ENCODE measurements around the gene OR9Q2.
"Not testable (repeated sequence)": the region's sequence is repeated elsewhere in the genome, so short reads cannot be mapped to it uniquely, and the experiment has no call there.

The OR9Q2 gene, protein sequence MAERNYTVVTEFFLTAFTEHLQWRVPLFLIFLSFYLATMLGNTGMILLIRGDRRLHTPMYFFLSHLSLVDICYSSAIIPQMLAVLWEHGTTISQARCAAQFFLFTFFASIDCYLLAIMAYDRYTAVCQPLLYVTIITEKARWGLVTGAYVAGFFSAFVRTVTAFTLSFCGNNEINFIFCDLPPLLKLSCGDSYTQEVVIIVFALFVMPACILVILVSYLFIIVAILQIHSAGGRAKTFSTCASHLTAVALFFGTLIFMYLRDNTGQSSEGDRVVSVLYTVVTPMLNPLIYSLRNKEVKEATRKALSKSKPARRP

DNA sequence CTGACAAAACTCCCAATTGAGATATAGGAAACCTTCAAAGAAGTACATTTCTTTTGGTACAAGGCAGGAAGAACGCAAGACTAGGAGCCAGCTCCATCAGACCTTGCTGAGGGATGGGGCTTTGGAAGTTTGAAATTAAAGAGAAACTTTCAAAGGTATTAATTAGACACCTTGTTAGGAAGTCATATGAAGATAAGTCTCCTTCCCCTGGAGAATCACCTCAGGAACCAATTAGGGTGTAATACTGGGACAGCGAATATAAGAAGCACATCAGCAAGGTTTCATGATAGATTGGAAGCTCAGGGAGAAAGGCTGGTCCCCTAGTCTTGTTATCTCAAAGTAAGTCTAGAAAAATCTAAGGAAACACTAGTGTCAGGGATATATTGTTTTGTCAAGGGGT, at the start of gene OR9Q2:
OR9Q2 (plus strand) TSS at position 301 of the 400 bp plus-strand sequence. CDS start 1,421 bp downstream, outside the sequence.
- DNase-seq (ENCODE audit: low read depth in 2 of 2, low spot score in 1 of 2): no peak

DNA sequence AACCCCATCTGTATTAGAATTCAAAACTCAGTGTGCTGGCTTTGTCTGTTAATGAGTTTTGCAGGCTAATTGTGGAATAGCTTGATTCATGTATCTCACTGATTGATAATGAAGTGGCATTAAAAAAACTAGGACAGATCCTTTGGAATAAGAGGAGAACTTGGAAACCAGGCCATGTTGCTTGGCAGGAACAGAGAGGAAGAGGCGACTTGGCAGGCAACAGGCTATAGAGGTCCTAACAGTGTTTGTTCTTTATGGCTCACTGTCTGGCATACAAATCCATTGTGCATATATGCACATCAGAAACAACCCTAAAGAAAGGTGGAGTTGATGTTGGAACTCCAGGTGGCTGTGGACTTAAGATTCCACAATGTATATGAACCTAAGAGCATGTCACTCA, 46.1 kb upstream of the OR9Q2 start:
- DNase-seq (ENCODE audit: low read depth in 2 of 2, low spot score in 1 of 2): no peak

DNA sequence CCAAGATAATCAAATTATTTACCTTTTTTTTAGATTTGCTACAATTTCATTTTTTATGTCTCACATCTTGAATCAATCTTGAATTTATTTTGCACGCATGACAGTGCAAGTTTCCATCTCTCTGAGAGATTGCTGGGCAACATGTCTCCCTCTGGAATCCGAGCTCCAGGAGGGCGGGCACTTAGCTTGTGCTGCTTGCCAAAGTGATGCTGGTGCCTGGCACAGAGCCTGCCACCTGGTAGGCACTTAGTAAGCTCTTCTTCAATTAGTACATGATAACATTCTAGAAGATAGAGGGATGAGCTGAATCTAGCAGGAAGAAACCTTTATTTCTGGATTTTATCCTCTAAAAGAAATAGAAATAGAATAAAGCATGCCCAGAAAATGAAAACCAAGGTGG, 36.1 kb upstream of the OR9Q2 start:
- no peak for DNase-seq (ENCODE audit: low read depth in 2 of 2, low spot score in 1 of 2)

DNA sequence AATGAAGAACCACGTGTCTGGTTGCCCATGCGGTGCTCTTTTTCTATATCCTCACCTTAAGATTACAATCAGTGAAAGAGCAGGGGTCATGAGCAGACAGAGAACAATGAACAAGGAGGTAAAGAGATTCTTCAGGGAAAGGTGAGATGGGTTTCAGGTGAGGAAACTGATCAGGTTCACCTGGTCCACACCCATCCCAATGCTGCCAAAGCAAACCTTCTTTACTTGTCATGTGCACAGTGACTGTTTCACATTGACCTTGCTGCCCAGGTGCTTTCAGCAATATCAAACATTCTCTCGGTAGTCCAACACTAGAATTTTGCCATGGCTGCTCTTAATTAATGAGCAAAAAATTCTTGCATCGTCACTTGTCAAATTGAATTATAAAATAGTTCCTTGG, 24.5 kb upstream of the OR9Q2 start:
- no peak for DNase-seq (ENCODE audit: low read depth in 2 of 2, low spot score in 1 of 2)

DNA sequence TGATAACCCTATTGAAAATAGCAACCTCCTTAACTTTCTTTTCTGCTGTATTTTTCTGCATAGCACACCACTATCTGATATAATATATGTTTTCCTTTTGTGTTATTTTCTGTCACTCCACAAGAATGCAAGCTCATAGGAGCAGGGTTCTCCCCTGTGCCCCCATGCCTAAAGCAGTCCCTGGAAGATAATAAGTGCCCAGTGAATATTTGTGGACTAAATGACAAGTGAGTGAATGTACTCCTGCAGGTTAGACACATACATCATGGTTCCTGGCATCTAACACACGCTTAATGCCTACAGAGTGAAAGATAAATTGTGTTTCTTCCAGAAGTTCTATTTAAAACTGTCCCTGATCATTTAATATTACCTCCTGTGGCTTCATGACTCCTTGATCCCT, 23.9 kb upstream of the OR9Q2 start:
- no peak for DNase-seq (ENCODE audit: low read depth in 2 of 2, low spot score in 1 of 2)

DNA sequence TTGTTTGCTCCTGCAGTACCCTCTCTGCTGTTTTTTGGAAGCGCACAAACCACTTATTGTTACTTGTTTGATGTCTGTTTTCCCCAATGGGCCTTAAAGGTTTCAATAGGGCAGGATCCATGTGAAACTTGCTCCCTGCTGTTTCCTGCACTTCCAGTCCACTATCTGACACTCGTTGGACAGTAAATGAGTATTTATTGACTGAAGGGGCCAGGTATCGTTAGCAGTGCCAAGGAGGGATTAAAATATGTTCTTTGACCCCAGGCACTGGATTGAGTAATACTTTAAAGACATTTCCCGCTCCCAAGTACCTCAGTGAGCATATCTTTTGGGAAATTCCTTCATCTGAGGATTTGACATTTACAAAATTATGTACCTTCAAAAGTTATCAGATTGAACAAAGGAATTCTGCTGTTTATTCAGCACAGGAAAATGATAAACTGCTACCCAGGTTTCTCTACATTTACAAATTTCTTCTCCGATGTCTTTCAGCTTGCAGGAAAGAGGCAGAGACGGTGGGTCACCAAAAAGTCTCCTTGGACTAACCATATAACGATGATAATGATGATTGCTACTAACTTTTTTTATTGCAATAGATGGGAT, 23.3 kb upstream of the OR9Q2 start:
- DNase-seq (ENCODE audit: low read depth in 2 of 2, low spot score in 1 of 2): no peak

DNA sequence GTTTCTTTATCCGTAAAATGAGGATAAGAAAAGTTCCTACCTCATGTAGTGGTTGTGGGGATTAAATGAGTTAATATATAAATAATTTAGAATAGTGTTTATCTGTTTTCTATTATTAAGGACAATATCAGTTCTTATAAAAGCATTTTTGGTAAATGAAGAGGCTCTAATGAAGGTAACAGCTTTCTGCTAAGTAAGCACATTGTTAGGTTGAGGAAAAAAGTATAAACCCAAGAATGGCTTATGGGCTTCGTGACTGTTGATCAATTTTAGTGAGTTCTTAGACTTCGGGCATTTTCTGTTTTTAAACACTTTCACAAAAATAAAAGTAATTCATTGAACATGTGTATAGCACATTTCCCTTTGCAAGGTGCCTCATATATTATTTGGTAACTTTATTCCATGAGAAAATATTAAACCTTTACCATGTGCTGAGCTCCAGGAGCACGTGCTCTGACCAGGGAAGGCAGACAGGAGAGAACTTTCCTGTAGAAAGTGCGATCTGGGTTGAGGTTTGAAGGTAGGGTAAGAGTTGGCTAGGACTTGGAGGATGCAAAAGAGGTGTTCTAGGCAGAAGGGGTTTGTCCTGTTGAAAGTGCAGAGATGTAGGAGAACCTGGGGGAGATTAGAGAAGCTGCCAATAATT, 11.3 kb upstream of the OR9Q2 start:
- DNase-seq (ENCODE audit: low read depth in 2 of 2, low spot score in 1 of 2): no peak

DNA sequence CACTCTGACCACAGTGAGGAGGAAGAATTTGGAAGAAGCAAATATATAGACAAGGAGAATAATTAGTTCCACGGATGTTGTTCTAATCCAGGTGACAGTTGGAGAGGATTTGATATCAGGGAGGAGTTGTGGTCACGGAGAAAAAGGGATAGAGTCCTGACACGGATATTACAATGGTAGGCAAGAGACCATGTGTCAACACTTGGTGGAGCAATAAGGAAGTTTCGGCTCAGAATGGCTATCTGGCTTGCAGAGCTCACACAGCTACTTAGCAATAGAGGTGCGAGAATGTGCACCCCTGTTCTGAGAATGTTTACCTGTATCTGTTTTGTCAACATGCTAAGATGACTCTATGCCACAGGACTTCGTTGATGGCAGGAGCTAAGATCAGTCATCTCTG, 10.4 kb upstream of the OR9Q2 start:
- DNase-seq (ENCODE audit: low read depth in 2 of 2, low spot score in 1 of 2): no peak

DNA sequence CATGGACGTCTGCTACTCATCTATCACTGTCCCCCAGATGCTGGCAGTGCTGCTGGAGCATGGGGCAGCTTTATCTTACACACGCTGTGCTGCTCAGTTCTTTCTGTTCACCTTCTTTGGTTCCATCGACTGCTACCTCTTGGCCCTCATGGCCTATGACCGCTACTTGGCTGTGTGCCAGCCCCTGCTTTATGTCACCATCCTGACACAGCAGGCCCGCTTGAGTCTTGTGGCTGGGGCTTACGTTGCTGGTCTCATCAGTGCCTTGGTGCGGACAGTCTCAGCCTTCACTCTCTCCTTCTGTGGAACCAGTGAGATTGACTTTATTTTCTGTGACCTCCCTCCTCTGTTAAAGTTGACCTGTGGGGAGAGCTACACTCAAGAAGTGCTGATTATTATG, 9.2 kb upstream of the OR9Q2 start:
- no peak for DNase-seq (ENCODE audit: low read depth in 2 of 2, low spot score in 1 of 2)

DNA sequence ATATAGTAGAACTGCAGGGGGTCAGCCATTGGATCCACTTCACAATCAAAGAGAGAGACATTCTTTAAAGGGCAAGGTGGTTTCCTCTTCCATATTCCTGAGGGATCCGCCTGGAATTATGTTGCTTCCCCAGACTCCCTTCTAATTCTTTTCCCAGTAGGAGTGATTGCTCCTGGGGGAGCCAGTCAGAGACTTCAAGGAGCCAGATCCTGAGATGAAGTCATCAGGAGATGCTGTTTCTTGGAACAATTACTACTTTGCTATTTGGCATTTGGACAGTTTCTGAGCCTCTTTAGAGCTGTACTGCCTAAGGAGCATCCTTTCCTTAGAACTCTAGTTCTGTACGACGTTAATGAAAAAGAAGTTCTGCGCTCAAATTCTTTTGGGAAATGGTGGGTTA, 1.9 kb upstream of the OR9Q2 start:
- no peak for DNase-seq (ENCODE audit: low read depth in 2 of 2, low spot score in 1 of 2)

DNA sequence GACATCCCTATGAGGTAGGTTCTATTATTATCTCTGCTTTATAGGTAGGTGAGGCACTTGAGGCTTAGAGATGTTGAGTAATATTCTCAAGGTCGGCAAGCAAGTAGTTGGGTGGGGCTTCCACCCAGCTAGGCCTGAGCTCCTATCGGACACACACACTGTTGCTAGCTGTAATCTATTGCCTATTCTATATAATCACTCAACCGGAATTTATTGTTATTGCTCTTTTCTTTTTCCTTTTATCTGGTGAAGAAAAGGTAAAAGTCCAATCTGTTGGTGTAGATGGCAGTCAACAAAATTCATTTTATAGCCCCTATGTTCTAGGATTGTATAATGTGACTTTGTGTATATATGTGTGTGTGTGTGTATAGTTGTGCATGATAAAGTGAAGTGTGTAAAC, 3.4 kb downstream of the OR9Q2 start:
- DNase-seq (ENCODE audit: low read depth in 2 of 2, low spot score in 1 of 2): no peak

DNA sequence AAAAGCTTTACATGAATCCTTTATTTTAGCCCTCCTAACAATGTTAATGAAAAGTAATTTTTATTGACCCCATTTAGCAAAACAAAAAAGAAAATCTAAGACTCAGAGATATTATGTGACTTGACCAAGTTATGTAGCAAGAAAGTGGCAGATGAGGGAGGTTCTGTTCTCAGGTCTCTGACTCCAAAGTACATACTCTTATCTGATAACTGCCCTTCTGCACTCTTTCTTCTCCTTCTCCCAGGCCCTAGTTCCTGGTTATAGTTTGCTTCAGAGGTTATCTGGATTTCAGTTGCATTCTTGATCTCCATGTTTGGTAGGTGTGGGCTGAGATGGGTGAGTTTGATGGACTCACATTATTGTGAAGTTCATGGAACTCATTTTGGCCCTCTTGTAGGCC, 4.5 kb downstream of the OR9Q2 start:
- DNase-seq (ENCODE audit: low read depth in 2 of 2, low spot score in 1 of 2): no peak

DNA sequence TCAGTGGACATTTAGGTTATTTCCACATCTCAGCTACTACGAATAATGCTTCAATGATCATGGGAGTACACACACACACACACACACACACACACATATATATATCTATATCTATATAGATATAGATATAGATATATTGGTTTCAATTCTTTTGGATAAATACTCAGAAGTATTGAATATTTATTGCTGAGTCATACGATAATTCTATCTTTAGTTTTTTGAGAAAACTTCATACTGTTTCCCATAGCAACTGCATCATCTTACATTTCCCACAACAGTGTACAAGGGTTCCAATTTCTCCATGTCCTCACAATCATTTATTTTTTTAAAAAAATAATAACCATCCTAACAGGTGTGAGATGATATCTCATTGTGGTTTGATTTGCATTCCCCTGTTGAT, 7.1 kb downstream of the OR9Q2 start:
- DNase-seq (ENCODE audit: low read depth in 2 of 2, low spot score in 1 of 2): no peak

DNA sequence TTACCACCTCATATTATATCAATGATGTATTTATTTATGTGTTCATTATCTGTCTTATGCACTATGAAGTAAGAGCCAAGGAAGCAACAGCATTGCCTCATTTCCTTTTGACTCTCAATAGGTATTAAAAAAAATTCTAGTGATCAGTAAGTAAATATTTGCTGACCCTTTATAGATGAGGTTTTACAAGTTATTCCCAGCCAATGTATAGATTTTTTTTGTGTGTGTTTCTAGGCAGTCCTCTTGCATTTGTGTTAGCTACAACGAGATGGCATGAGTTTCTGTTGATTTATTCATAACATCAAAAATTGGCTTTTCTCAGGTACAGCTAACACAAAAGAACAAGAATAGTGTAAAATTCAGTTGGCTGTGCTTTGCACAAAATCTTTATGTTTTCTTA, 10.4 kb downstream of the OR9Q2 start:
- DNase-seq (ENCODE audit: low read depth in 2 of 2, low spot score in 1 of 2): no peak

DNA sequence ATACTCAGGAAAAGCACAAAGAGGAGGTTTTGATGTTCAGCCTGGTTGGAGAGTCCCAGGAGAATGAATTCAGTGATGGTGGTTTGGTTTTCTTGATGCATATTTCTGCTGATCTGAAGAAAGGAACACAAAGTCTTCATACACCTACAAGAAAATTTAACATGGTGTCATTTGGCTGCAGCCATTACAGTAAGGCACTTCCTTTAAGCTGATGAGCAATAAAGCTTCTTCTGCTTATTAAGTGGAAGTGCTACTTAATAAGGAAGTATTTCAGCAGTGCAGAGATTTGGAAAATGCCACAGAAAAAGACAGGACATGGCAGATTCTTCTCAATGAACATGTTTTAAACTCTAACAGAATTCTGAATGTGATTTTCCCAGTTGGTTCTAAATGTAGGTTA, 15.2 kb downstream of the OR9Q2 start, which contains the start of gene OR1S2:
OR1S2 (minus strand) TSS at position 101 of the 400 bp plus-strand sequence; CDS start at position 101, 0 bp downstream.
- DNase-seq (ENCODE audit: low read depth in 2 of 2, low spot score in 1 of 2): no peak

DNA sequence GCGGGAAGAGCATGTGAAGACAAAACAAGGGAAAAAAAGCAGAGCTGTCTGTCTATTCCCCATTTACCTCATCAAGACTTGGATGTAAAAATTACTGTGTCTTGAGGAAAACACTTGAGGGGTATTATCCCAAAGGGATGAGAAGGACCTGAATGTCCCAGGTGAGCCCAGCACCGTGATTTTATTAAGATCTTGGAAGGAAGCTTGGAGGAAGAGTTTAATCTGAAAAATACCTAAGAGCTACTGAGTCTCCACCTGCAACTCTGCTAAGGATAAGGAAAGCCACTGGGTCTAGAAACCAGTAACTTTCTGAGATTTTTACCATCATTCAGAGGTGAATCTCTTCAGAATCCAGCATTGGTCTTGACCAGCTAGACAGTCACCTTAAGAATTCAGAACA, 23.6 kb downstream of the OR9Q2 start, which contains the start of gene OR1S1:
OR1S1 (plus strand) TSS at position 301 of the 400 bp plus-strand sequence.
- not testable (repeated sequence) for DNase-seq (ENCODE audit: low read depth in 2 of 2, low spot score in 1 of 2)

DNA sequence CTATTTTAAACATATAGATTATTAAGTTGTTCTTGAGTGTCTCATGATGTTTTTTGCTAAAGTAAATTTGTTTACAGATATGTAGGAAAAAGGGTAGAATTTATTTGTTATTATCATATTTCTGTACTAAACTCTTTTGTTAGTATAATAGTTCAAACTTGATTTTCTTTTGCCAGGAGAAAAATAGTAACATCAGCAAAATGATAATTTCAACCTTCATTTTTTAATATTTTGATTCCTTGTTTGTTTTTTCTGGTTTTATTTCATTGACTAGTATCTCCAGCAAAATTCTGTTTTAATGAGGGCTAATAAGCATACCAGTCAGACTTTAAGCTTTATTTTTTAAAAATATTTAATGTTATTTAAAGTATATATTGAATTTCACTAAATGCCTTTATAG, 27.6 kb downstream of the OR9Q2 start:
- no peak for DNase-seq (ENCODE audit: low read depth in 2 of 2, low spot score in 1 of 2)

DNA sequence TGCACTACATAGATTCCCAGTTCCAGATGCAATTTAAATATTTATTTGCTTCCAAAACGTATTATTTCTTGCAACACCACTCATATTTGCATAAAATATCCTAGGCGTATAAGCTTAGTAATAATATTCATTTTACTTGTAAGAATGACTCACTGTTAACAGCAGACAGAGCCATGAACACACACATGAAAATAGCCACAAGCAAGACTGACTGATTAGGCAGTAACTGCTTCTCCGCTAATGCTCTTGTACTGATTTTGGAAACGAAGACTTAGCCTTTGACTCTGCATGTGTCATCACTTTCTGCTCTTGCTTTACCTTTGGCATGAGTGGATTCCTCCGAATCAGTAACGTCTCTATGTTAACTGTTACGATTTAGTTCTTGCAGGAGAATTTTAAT, 33.9 kb downstream of the OR9Q2 start:
- no peak for DNase-seq (ENCODE audit: low read depth in 2 of 2, low spot score in 1 of 2)

DNA sequence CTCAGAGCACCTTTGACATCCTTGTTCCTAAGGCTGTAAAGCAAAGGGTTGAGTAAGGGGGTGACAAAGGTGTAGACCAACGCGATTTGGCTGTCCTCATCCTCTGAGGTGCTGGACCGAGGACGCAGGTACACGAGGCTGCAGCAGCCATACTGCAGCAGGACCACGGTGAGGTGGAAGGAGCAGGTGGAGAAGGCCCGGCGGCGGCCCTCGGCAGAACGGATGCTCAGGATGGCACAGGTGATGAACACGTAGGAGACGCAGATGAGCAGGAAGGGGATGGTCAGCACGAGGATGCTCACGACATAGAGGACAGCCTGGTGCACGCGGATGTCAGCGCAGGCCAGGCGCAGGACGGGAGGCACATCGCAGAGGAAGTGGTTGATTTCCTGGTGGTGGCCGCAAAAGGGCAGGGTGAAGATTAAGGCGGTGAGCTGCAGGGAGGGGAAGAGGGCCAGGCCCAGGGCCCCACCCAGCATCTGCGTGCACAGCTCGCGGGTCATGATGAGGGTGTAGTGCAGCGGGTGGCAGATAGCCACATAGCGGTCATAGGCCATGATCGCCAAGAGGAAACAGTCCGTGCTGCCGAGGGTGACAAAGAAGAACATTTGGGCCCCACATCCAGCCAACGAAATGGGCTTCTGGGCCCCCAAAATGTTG, 39.2 kb downstream of the OR9Q2 start:
- no peak for DNase-seq (ENCODE audit: low read depth in 2 of 2, low spot score in 1 of 2)
